Mesendoderm (in vitro differentiated cells): ENCODE results near the gene SOAT2.

Experiments used
- DNase-seq: peaks from one replicate; pipeline ENCODE4 v3.0.0; 2013
- H2AK5ac ChIP-seq: 2 replicates; pipeline ENCODE4 v1.6.1; 2013; ENCODE audit warnings: low read length, inconsistent platforms
- H2BK120ac ChIP-seq: 2 replicates; pipeline ENCODE4 v1.6.1; 2013; ENCODE audit warnings: low read depth, mild to moderate bottlenecking, low read length, moderate library complexity, mixed read lengths
- H2BK15ac ChIP-seq: replicated peaks from 2 replicates; pipeline ENCODE4 v1.6.1; 2013; ENCODE audit warnings: low read depth, mild to moderate bottlenecking, moderate library complexity
- H2BK5ac ChIP-seq: 2 replicates; pipeline ENCODE4 v1.6.1; 2013; ENCODE audit warnings: low read length, inconsistent platforms
- H3K18ac ChIP-seq: 2 replicates; pipeline ENCODE4 v1.6.1; 2013; ENCODE audit warnings: mild to moderate bottlenecking, low read length, mixed read lengths
- H3K23ac ChIP-seq: one replicate; pipeline ENCODE4 v1.6.1; 2013; ENCODE audit warnings: low read length
- H3K27ac ChIP-seq: 2 replicates; pipeline ENCODE4 v1.5.1; 2013; ENCODE audit warnings: low read depth, mild to moderate bottlenecking, inconsistent platforms, low read length, moderate library complexity
- H3K27me3 ChIP-seq: 2 replicates; pipeline ENCODE4 v1.6.1; 2013; ENCODE audit warnings: low read length, control low read depth, mild to moderate bottlenecking, inconsistent platforms; ENCODE audit not compliant: insufficient read depth, poor library complexity
- H3K36me3 ChIP-seq: 2 replicates; pipeline ENCODE4 v1.6.1; 2013; ENCODE audit warnings: low read length, inconsistent platforms; ENCODE audit not compliant: control insufficient read depth, insufficient read depth
- H3K4ac ChIP-seq: one replicate; pipeline ENCODE4 v1.6.1; 2013; ENCODE audit warnings: low read depth, mild to moderate bottlenecking, low read length, moderate library complexity
- H3K4me1 ChIP-seq: 2 replicates; pipeline ENCODE4 v1.6.1; 2013; ENCODE audit warnings: low read depth, low read length, inconsistent platforms; ENCODE audit not compliant: control insufficient read depth
- H3K4me2 ChIP-seq: 2 replicates; pipeline ENCODE4 v1.6.1; 2013; ENCODE audit warnings: low read length
- H3K4me3 ChIP-seq: 2 replicates; pipeline ENCODE4 v1.5.1; 2013; ENCODE audit warnings: mild to moderate bottlenecking, low read length
- H3K56ac ChIP-seq: one replicate; pipeline ENCODE4 v1.6.1; 2013; ENCODE audit warnings: low read length
- H3K79me1 ChIP-seq: 2 replicates; pipeline ENCODE4 v1.6.1; 2013; ENCODE audit warnings: low read length, inconsistent platforms
- H3K79me2 ChIP-seq: 2 replicates; pipeline ENCODE4 v1.6.1; 2013; ENCODE audit warnings: mild to moderate bottlenecking, low read length; ENCODE audit not compliant: control insufficient read depth, insufficient read depth
- H3K9ac ChIP-seq: 2 replicates; pipeline ENCODE4 v1.6.1; 2013; ENCODE audit warnings: low read length, inconsistent platforms
- H4K5ac ChIP-seq: one replicate; pipeline ENCODE4 v1.6.1; 2013; ENCODE audit warnings: low read length
- H4K8ac ChIP-seq: one replicate; pipeline ENCODE4 v1.6.1; 2013; ENCODE audit warnings: low read depth, mild to moderate bottlenecking, control low read depth, low read length, moderate library complexity
- WGBS: extraction: QIAGEN DNeasy Blood & Tissue Kit; methylation state at CpG from one replicate; pipeline ENCODE4 v1.1.7; 2013; ENCODE audit warnings: low lambda C conversion rate, missing lambda C conversion rate; ENCODE audit not compliant: insufficient coverage; ENCODE audit errors: extremely low coverage; 5-methylcytosine and 5-hydroxymethylcytosine counted together

Gene SOAT2

DNA sequence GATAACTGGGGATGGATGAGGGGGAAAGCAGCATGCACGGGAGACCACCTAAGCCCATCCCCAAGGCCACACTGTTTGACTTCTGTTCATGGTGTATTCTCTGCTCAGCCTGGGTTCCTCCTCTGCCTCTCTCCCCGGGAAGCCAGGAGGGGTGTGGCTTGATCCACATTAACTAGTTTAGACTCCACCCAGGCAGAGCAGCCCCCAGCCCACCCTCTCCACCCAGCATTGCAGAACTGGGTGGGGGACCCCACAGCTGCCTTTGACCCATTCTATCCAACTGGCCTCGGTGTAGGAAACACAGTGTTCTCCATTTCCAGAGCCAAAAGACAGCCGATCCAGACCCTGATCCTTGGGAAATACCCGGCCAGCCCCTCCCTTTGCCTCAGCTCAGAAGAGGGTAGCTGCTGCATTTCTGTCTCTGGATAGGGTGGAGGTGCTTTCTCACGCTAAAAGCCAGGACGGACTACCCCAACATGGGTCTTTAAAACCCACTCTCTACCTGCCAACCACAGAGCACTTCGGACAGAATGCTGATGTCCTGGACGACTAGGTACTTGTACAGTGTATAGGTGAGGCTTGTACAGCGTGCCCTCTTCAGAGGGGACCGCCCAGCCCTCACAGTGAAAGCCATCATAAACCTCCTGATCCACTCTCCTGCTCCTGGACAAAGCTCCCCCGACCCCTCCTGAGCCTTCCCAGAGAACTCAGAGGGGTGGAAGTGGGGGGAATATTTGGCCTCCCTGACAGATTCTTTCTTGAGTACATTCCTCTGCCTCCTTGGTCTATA, 33.5 kb upstream of the SOAT2 start:
- H2AK5ac ChIP-seq = no peak overlapping the region
- no CpG with 5 or more reads among the region's 12 CpGs for WGBS
- H3K36me3 ChIP-seq = no peaks in the 10 kb centered on the region
- no peak overlapping the region for H3K4me2 ChIP-seq
- no peak overlapping the region for H3K4ac ChIP-seq
- H3K4me3 ChIP-seq = no peak overlapping the region
- H2BK15ac ChIP-seq = no peak overlapping the region
- no peaks in the 10 kb centered on the region for H3K79me1 ChIP-seq
- H3K56ac ChIP-seq = no peak overlapping the region
- no peak overlapping the region for H4K8ac ChIP-seq
- H3K18ac ChIP-seq = no peak overlapping the region
- H3K9ac ChIP-seq = no peak overlapping the region
- DNase-seq = no peak
- no peaks in the 10 kb centered on the region for H3K79me2 ChIP-seq
- H3K23ac ChIP-seq = no peak overlapping the region
- H4K5ac ChIP-seq = no peak overlapping the region
- H2BK5ac ChIP-seq = no peak overlapping the region
- H3K27ac ChIP-seq = no peak overlapping the region
- no peak overlapping the region for H2BK120ac ChIP-seq
- no peaks in the 10 kb centered on the region for H3K27me3 ChIP-seq
- H3K4me1 ChIP-seq = peaks cover 2% of the 10 kb centered on the region

- H2BK120ac ChIP-seq = no peak overlapping the region
- H3K79me1 ChIP-seq = no peaks in the 10 kb centered on the region
- H3K56ac ChIP-seq = no peak overlapping the region
- no peak overlapping the region for H3K23ac ChIP-seq
- WGBS = no CpG with 5 or more reads among the region's 7 CpGs
- DNase-seq = peak; percentile 70
- H2BK15ac ChIP-seq = no peak overlapping the region
- no peak overlapping the region for H4K8ac ChIP-seq
- no peak overlapping the region for H3K4ac ChIP-seq
- no peak overlapping the region for H2AK5ac ChIP-seq
- H3K9ac ChIP-seq = no peak overlapping the region
- peaks cover 2% of the 10 kb centered on the region for H3K4me1 ChIP-seq
- no peak overlapping the region for H2BK5ac ChIP-seq
- no peak overlapping the region for H3K27ac ChIP-seq
- H3K18ac ChIP-seq = no peak overlapping the region
- H3K4me2 ChIP-seq = no peak overlapping the region
- H3K27me3 ChIP-seq = no peaks in the 10 kb centered on the region
- no peaks in the 10 kb centered on the region for H3K79me2 ChIP-seq
- no peak overlapping the region for H3K4me3 ChIP-seq
- H3K36me3 ChIP-seq = no peaks in the 10 kb centered on the region
- H4K5ac ChIP-seq = no peak overlapping the region
These were observed 32.3 kb upstream of the SOAT2 start for GRCh38 chr12:53070877-53071492.

DNA sequence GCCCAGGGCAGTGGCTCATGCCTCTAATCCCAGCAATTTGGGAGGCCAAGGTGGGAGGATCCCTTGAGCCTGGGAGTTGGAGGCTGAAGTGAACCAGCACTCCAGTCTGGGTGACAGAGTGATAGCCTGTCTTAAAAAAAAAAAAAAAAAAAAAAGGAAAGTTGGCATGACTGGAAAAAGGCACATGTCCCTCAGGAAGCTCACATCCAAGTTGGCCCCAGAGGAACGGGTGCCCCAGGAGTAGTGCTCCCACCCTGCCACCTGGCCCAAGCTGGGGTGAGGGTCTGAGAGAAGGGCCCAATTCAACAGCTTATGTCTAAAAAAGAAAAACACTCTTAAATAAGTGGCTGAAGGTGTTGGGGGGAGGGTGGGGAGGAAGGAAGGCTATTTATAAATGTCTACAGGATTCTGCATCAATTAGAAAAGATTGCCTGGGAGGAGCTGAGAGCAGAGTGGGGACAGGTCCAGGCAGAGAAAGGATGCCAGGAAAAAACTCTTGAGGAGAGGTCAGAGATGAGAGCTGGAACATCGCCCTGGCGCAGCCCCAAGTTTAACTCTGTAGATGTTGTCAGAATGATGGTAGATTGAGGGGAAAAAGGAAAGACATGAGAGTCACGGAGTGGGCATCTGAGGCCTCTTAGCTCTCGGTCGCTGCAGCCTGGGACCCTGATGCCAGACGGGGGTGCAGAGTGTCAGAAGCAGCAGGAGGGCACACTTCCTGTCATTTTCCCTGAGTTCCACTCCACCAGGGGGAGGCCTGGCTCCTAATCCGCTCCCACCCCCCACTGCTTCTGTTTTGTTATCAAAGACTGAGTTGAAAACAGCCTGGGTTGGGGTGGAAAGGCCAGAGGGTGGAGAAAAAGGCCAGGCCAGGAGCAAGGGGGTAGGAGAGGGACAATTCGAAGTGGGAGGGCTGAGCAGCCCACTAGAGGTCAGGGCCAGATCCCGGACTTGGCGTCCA, 31.4 kb upstream of the SOAT2 start:
- Histone ChIP-seq H3K56ac (no peak overlapping the region), H2AK5ac (no peak overlapping the region), H3K27ac (no peak overlapping the region), H3K4me1 (peaks cover 2% of the 10 kb centered on the region), H3K18ac (no peak overlapping the region), H2BK120ac (no peak overlapping the region), H3K9ac (no peak overlapping the region), H3K79me2 (no peaks in the 10 kb centered on the region), H3K23ac (no peak overlapping the region), H2BK15ac (no peak overlapping the region), H3K4me2 (no peak overlapping the region), H3K4me3 (no peak overlapping the region), H3K79me1 (no peaks in the 10 kb centered on the region), H3K27me3 (no peaks in the 10 kb centered on the region), H4K5ac (no peak overlapping the region), H2BK5ac (no peak overlapping the region), H4K8ac (no peak overlapping the region), H3K4ac (no peak overlapping the region), H3K36me3 (no peaks in the 10 kb centered on the region)
- no CpG with 5 or more reads among the region's 11 CpGs for WGBS
- DNase-seq = peak; percentile 65

GRCh38 chr12:53073881-53074280, 29.4 kb upstream of the SOAT2 start:
- H3K4me1 ChIP-seq = peaks cover 3% of the 10 kb centered on the region
- H3K27me3 ChIP-seq = no peaks in the 10 kb centered on the region
- no peak overlapping the region for H3K27ac ChIP-seq
- DNase-seq = no peak
- no peak overlapping the region for H2AK5ac ChIP-seq
- H2BK120ac ChIP-seq = no peak overlapping the region
- no peak overlapping the region for H3K4me2 ChIP-seq
- no peaks in the 10 kb centered on the region for H3K79me2 ChIP-seq
- H4K8ac ChIP-seq = no peak overlapping the region
- no CpG with 5 or more reads among the region's 6 CpGs for WGBS
- no peak overlapping the region for H3K4ac ChIP-seq
- H3K23ac ChIP-seq = no peak overlapping the region
- H2BK15ac ChIP-seq = no peak overlapping the region
- H3K4me3 ChIP-seq = no peak overlapping the region
- H3K9ac ChIP-seq = no peak overlapping the region
- H3K56ac ChIP-seq = no peak overlapping the region
- H3K18ac ChIP-seq = no peak overlapping the region
- no peak overlapping the region for H4K5ac ChIP-seq
- H3K36me3 ChIP-seq = no peaks in the 10 kb centered on the region
- H2BK5ac ChIP-seq = no peak overlapping the region
- no peaks in the 10 kb centered on the region for H3K79me1 ChIP-seq

DNA sequence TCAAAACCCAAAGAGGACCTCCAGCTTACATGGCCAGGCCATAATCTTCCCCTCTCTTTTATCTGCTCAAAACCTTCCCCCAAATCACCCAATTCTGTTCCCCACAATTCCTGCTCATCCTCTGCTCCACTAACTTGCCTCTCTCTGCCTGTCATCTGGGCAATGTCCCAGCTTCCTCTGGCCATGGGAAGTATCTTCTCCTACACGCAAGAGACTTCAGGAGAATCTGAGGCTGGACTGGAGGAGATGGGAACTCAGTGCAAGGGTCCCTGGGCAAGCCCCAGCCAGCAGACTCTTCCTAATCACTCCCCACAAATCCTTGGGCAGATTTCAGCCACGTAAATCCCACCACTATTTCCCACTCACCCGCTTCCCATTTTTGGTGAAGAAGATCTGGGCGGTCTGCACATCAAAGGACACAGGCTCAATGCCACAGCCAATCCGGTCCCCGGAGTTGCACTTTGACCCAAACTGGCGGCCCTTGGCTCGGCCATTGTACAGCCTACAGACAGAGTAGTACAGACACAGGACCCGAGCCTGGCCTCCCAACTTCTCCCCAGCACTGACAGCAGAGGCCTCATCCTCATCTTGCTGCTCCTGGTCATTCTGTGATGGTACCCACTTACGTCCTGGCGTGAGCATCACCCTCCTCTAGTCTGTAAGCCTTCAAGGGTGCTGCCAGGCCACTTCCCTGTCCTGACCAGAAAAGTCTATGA, 28.8 kb upstream of the SOAT2 start:
- Histone ChIP-seq H3K56ac (no peak overlapping the region), H3K79me1 (no peaks in the 10 kb centered on the region), H3K4me1 (peaks cover 3% of the 10 kb centered on the region), H3K27ac (no peak overlapping the region), H2BK5ac (no peak overlapping the region), H2AK5ac (no peak overlapping the region), H2BK15ac (no peak overlapping the region), H2BK120ac (no peak overlapping the region), H3K4ac (no peak overlapping the region), H3K23ac (no peak overlapping the region), H3K79me2 (no peaks in the 10 kb centered on the region), H3K18ac (no peak overlapping the region), H3K36me3 (no peaks in the 10 kb centered on the region), H4K5ac (no peak overlapping the region), H3K9ac (no peak overlapping the region), H4K8ac (no peak overlapping the region), H3K4me3 (no peak overlapping the region), H3K4me2 (no peak overlapping the region), H3K27me3 (no peaks in the 10 kb centered on the region)
- no peak for DNase-seq
- WGBS = no CpG with 5 or more reads among the region's 11 CpGs
